ENCODE results near the gene RAMP1.

Gene RAMP1

GRCh38 chr2:237876951-237877491 lies 17.6 kb downstream of the RAMP1 start:
- no peak for ATAC-seq

GRCh38 chr2:237877576-237878307 lies 18.3 kb downstream of the RAMP1 start:
- ATAC-seq = no peak

GRCh38 chr2:237878321-237879057 lies 19.1 kb downstream of the RAMP1 start:
- ATAC-seq = no peak

- ATAC-seq = no peak
Observed at GRCh38 chr2:237879058-237879430, 19.6 kb downstream of the RAMP1 start.

GRCh38 chr2:237879991-237880560 lies 20.7 kb downstream of the RAMP1 start:
- no peak for ATAC-seq

- no peak for ATAC-seq
Observed at GRCh38 chr2:237882510-237883481, 23.4 kb downstream of the RAMP1 start.

GRCh38 chr2:237883951-237884446 lies 24.6 kb downstream of the RAMP1 start:
- no peak for ATAC-seq

- no peak for ATAC-seq
Observed at GRCh38 chr2:237884681-237885080, 25.3 kb downstream of the RAMP1 start.

- no peak for ATAC-seq
Observed at GRCh38 chr2:237885111-237885930, 25.9 kb downstream of the RAMP1 start.

- no peak for ATAC-seq
Observed at GRCh38 chr2:237885931-237886684, 26.7 kb downstream of the RAMP1 start.

- ATAC-seq = peak in 1 of 2 donors; percentile 13
Observed at GRCh38 chr2:237886685-237887481, 27.5 kb downstream of the RAMP1 start.

- ATAC-seq = no peak
Observed at GRCh38 chr2:237888389-237888788, 29.0 kb downstream of the RAMP1 start.

- ATAC-seq = no peak
Observed at GRCh38 chr2:237889016-237889415, 29.6 kb downstream of the RAMP1 start.

- ATAC-seq = no peak
Observed at GRCh38 chr2:237889811-237890210, 30.4 kb downstream of the RAMP1 start.

- no peak for ATAC-seq
Observed at GRCh38 chr2:237892478-237892877, 33.1 kb downstream of the RAMP1 start.

- ATAC-seq = no peak
Observed at GRCh38 chr2:237892984-237893595, 33.7 kb downstream of the RAMP1 start.

GRCh38 chr2:237894396-237894979 lies 35.1 kb downstream of the RAMP1 start:
- ATAC-seq = no peak

- no peak for ATAC-seq
Observed at GRCh38 chr2:237894986-237895543, 35.6 kb downstream of the RAMP1 start.
